DND-41 (cell line): ENCODE results near the gene TMEM232.

Source experiments
- EZH2 ChIP-seq: IDR thresholded peaks from 3 replicates; pipeline ENCODE4 v1.6.1; 2012; ENCODE audit warnings: borderline replicate concordance, low read depth, mild to moderate bottlenecking, moderate library complexity, low read length, inconsistent platforms; ENCODE audit not compliant: severe bottlenecking
- TF ChIP-seq, protein P1 (sequence below): IDR thresholded peaks from 2 replicates; pipeline ENCODE4 v1.5.1; 2012; ENCODE audit warnings: borderline replicate concordance, low read length, moderate library complexity, mild to moderate bottlenecking; ENCODE audit not compliant: poor library complexity, severe bottlenecking; ENCODE audit errors: extremely low read depth

DNA sequence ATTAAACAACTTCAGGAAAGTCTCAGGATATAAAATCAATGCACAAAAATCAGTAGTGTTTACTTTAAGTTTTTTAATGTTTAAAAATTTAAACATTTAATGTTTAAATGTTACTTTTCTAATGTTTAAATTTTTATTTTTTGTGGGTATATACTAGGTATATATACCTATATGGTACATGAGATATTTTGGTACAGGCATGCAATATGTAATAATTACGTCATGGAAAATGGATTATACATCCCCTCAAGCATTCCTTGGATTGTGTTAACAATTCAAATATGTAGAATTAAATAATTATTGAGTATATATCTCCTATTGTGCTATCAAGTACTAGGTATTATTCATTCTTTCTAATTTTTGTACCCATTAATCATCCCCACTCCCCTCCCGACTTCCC, 291.3 kb downstream of the TMEM232 start:
- TF ChIP-seq, protein P1, sequence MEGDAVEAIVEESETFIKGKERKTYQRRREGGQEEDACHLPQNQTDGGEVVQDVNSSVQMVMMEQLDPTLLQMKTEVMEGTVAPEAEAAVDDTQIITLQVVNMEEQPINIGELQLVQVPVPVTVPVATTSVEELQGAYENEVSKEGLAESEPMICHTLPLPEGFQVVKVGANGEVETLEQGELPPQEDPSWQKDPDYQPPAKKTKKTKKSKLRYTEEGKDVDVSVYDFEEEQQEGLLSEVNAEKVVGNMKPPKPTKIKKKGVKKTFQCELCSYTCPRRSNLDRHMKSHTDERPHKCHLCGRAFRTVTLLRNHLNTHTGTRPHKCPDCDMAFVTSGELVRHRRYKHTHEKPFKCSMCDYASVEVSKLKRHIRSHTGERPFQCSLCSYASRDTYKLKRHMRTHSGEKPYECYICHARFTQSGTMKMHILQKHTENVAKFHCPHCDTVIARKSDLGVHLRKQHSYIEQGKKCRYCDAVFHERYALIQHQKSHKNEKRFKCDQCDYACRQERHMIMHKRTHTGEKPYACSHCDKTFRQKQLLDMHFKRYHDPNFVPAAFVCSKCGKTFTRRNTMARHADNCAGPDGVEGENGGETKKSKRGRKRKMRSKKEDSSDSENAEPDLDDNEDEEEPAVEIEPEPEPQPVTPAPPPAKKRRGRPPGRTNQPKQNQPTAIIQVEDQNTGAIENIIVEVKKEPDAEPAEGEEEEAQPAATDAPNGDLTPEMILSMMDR = no peak
- TF ChIP-seq EZH2 = no peak
